ENCODE results near the gene FLAD1.

DNA sequence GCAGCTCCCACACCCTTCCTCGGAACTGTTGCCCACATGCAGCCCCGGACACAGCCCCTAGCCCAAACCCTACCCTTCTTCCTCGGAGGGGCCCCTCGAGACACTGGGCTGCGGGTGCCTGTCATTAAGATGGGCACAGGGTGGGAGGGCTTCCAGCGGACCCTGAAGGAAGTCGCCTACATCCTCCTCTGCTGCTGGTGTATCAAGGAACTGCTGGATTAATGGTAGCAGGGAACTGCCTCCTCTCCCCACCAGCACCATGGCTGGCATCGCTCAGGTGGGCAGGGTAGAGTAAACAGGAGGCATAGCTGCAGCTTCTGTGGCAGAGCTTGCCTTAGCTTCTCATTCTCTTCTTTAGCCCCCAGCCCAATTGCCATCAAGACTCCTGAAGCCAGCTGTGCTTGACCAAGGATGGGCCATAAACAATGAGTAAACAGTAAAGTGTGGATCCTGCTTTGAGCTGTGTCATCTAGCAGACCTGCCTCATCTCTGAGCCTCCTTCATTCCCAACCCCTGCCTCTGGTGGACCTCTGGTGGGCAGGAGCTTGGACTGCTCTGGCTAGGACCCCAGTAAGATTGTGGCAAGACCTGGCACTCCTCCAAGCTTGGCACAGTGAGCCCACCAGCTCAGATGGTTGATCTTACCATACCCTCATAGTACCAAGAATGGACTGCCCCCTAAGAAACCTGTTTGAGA is 10.6 kb downstream of the FLAD1 start, which contains the start of gene LENEP:
- no peak for TF ChIP-seq EZH2phosphoT487 (IDR thresholded peaks at IDR 0.05; ENCODE audit: borderline replicate concordance)
- TF ChIP-seq, protein P1, sequence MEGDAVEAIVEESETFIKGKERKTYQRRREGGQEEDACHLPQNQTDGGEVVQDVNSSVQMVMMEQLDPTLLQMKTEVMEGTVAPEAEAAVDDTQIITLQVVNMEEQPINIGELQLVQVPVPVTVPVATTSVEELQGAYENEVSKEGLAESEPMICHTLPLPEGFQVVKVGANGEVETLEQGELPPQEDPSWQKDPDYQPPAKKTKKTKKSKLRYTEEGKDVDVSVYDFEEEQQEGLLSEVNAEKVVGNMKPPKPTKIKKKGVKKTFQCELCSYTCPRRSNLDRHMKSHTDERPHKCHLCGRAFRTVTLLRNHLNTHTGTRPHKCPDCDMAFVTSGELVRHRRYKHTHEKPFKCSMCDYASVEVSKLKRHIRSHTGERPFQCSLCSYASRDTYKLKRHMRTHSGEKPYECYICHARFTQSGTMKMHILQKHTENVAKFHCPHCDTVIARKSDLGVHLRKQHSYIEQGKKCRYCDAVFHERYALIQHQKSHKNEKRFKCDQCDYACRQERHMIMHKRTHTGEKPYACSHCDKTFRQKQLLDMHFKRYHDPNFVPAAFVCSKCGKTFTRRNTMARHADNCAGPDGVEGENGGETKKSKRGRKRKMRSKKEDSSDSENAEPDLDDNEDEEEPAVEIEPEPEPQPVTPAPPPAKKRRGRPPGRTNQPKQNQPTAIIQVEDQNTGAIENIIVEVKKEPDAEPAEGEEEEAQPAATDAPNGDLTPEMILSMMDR (conservative IDR thresholded peaks at IDR 0.05; ENCODE audit: low read length) = no peak
